GM12878 (cell line): Measurements from ENCODE around the gene CTXND1. TPM values are rescaled to one million over a fixed set of nuclear protein-coding genes. Genes with fewer than 3 reads are reported as not detected.

ENCODE experiments used
- ATAC-seq: fragments of 200-7000 bp; cut with Tn5 transposase; 3 replicates; pipeline ENCODE4 v1.9.1; 2020; ENCODE audit warnings: mild to moderate bottlenecking, moderate library complexity
- BruUV-seq: library from RNA; stranded (reverse); fragments of 400-500 nt; replicated peaks from 2 replicates; lab custom pipeline; 2021; lab: Mats Ljungman, UMichigan
- CTCF ChIA-PET: fragments of 300-600 bp; sonication (Branson Sonifier 250); formaldehyde crosslinking; extraction: SDS; loops from one replicate; lab custom pipeline; 2021; ENCODE audit warnings: inconsistent platforms; lab: Yijun Ruan, JAX
- POLR2A ChIA-PET: fragments of 350-600 bp; formaldehyde crosslinking; extraction: SDS; loops from one replicate; lab custom pipeline; 2021; ENCODE audit warnings: inconsistent platforms; lab: Charles Lee
- RAD21 ChIA-PET: fragments of 300-600 bp; sonication (Branson Sonifier 250); formaldehyde crosslinking; loops from one replicate; lab custom pipeline; 2023; ENCODE audit warnings: antibody characterized with exemption; ENCODE audit not compliant: unreplicated experiment; lab: Charles Lee
- SMC1A ChIA-PET: fragments of 300-600 bp; sonication (Branson Sonifier 250); formaldehyde crosslinking; loops from one replicate; lab custom pipeline; 2023; ENCODE audit not compliant: unreplicated experiment, uncharacterized antibody; lab: Charles Lee
- DNase-seq: peaks from one replicate; pipeline ENCODE4 v3.0.0-alpha.2; 2011; ENCODE audit warnings: low read depth, low spot score
- FAIRE-seq: peaks from 3 replicates; lab custom pipeline; 2011; peaks lifted over from hg19 to GRCh38; lab: Jason Lieb, UNC
- H2AFZ ChIP-seq: 2 replicates; pipeline ENCODE4 v1.6.0; 2011; ENCODE audit warnings: low read depth, low read length, control low read depth; ENCODE audit not compliant: control insufficient read depth
- H3K27ac ChIP-seq: 2 replicates; pipeline ENCODE4 v1.5.1; 2011; ENCODE audit warnings: control low read depth; ENCODE audit not compliant: control insufficient read depth, insufficient read depth
- H3K27me3 ChIP-seq, 2 experiments: replicated peaks in 1 of 2; 2 replicates each; pipeline versions ENCODE4 v1.6.0 to v1.6.1; 2011; ENCODE audit warnings: low read length in 1 of 2; ENCODE audit not compliant: control insufficient read depth in 2 of 2, insufficient read depth in 2 of 2
- H3K36me3 ChIP-seq, 2 experiments: 2 replicates each; pipeline ENCODE4 v1.5.1; 2011; ENCODE audit warnings: low read length in 1 of 2; ENCODE audit not compliant: control insufficient read depth in 2 of 2, insufficient read depth in 2 of 2
- H3K4me1 ChIP-seq: 2 replicates; pipeline ENCODE4 v1.6.1; 2011; ENCODE audit warnings: mild to moderate bottlenecking, low read length, moderate library complexity, mixed read lengths; ENCODE audit not compliant: control insufficient read depth, insufficient read depth
- H3K4me2 ChIP-seq: 2 replicates; pipeline ENCODE4 v1.6.0; 2011; ENCODE audit warnings: control low read depth; ENCODE audit not compliant: control insufficient read depth, insufficient read depth
- H3K4me3 ChIP-seq: fragments of 200-600 bp; sonication (generic); 2 replicates; pipeline ENCODE4 v1.5.1; 2016
- H3K79me2 ChIP-seq: 2 replicates; pipeline ENCODE4 v1.6.0; 2011; ENCODE audit warnings: low read length; ENCODE audit not compliant: control insufficient read depth, insufficient read depth
- H3K9ac ChIP-seq: 2 replicates; pipeline ENCODE4 v1.8.0; 2011; ENCODE audit warnings: low read length, control low read depth, mixed read lengths; ENCODE audit not compliant: control insufficient read depth, insufficient read depth
- H3K9me3 ChIP-seq: replicated peaks from 3 replicates; pipeline ENCODE4 v1.5.1; 2011; ENCODE audit warnings: mild to moderate bottlenecking, low read length; ENCODE audit not compliant: control insufficient read depth, insufficient read depth
- H4K20me1 ChIP-seq: 2 replicates; pipeline ENCODE4 v1.6.0; 2011; ENCODE audit not compliant: control insufficient read depth, insufficient read depth
- BHLHE40 ChIP-seq, 2 experiments: fragments of 450-650 bp in 1 of 2; IDR thresholded peaks; 2 replicates each; pipeline ENCODE4 v1.6.1; 2011 to 2017; ENCODE audit warnings: low read depth in 2 of 2, borderline replicate concordance in 1 of 2, improper control_type of control experiment in 1 of 2, low read length in 1 of 2, mild to moderate bottlenecking in 1 of 2
- EZH2 ChIP-seq: IDR thresholded peaks from 2 replicates; pipeline ENCODE4 v1.6.1; 2012; ENCODE audit warnings: low read depth, mild to moderate bottlenecking, control low read depth, inconsistent platforms, low read length, borderline replicate concordance; ENCODE audit not compliant: control insufficient read depth
- HDAC6 ChIP-seq: fragments of 200-600 bp; sonication (generic); IDR thresholded peaks from one replicate; pipeline ENCODE4 v1.8.0; 2017; ENCODE audit warnings: antibody characterized with exemption; ENCODE audit not compliant: unreplicated experiment
- KDM1A ChIP-seq: fragments of 200-600 bp; sonication (generic); IDR thresholded peaks from 2 replicates; pipeline ENCODE4 v1.6.1; 2016; ENCODE audit warnings: borderline replicate concordance
- MYB ChIP-seq: fragments of 150-350 bp; IDR thresholded peaks from 2 replicates; pipeline ENCODE4 v1.6.1; 2014; ENCODE audit warnings: mild to moderate bottlenecking, low read depth, low read length, borderline replicate concordance
- SIX5 ChIP-seq: IDR thresholded peaks from 2 replicates; pipeline ENCODE4 v1.6.1; 2011; ENCODE audit warnings: mild to moderate bottlenecking, low read depth, low read length, moderate library complexity; ENCODE audit not compliant: severe bottlenecking
- SMARCA5 ChIP-seq: fragments of 450-650 bp; IDR thresholded peaks from 2 replicates; pipeline ENCODE4 v1.6.1; 2017; ENCODE audit warnings: mild to moderate bottlenecking
- SREBF2 ChIP-seq: IDR thresholded peaks from 2 replicates; pipeline ENCODE4 v1.6.1; 2012; ENCODE audit warnings: mild to moderate bottlenecking, low read length
- ZNF274 ChIP-seq: IDR thresholded peaks from one replicate; pipeline ENCODE4 v1.8.0; 2011; ENCODE audit not compliant: insufficient read length, insufficient read depth
- ZNF622 ChIP-seq: fragments of 450-650 bp; IDR thresholded peaks from 2 replicates; pipeline ENCODE4 v1.6.1; 2017; ENCODE audit warnings: mild to moderate bottlenecking, inconsistent platforms
- WGBS: methylation state at CpG from one replicate; pipeline ENCODE4 v1.1.6; 2016; ENCODE audit warnings: low lambda C conversion rate; ENCODE audit not compliant: insufficient replicate concordance, insufficient coverage; ENCODE audit errors: missing lambda C conversion rate; 5-methylcytosine and 5-hydroxymethylcytosine counted together
- in situ Hi-C: fragments of 300-500 bp; cut with MboI; formaldehyde crosslinking; loops from 9 replicates; pipeline ENCODE4 v1.14.3; 2018; ENCODE audit warnings: mixed read lengths
- intact Hi-C: fragments of 100-400 bp; cut with micrococcal nuclease; formaldehyde crosslinking; loops from one replicate; pipeline ENCODE4 v1.14.2; 2022; ENCODE audit not compliant: unreplicated experiment
- polyA plus RNA-seq, 11 experiments: library from polyadenylated mRNA; depleted of rRNA in 4 of 11; unstranded in 6 of 11; stranded (reverse) in 5 of 11; fragments of >200 nt; fragmentation: Nextera tagmentation in 4 of 11; fragmentation: Illumina TruSeq in 1 of 11; extraction: Ambion mirVana in 4 of 11; extraction: Trizol in 1 of 11; gene quantifications; 1 replicate in 1 of 11; 2 replicates in 10 of 11; pipeline versions ENCODE4 v1.2.1 to v1.2.3, GENCODE V29; 2011 to 2016; ENCODE audit warnings: inconsistent platforms in 2 of 11, missing spikeins in 2 of 11, low read depth in 1 of 11
- total RNA-seq, 4 experiments: library from RNA; depleted of rRNA in 3 of 4; stranded (reverse); fragments of >200 nt in 3 of 4; fragmentation: Illumina TruSeq in 1 of 4; extraction: Trizol in 1 of 4; gene quantifications; 2 replicates each; pipeline versions ENCODE4 v1.2.1 to v1.2.3, GENCODE V29; 2013 to 2021
- TF ChIP-seq, protein P1 (sequence below): fragments of 450-650 bp; IDR thresholded peaks from 2 replicates; pipeline ENCODE4 v1.6.1; 2017; ENCODE audit warnings: mild to moderate bottlenecking, low read depth, inconsistent platforms; ENCODE audit not compliant: poor library complexity, severe bottlenecking
- TF ChIP-seq, protein P2 (sequence below): fragments of 450-650 bp; formaldehyde crosslinking; IDR thresholded peaks from 2 replicates; pipeline ENCODE4 v1.5.0; 2022; ENCODE audit warnings: mild to moderate bottlenecking, missing genetic modification characterization
- TF ChIP-seq, protein P3 (sequence below), 3 experiments: IDR thresholded peaks in 2 of 3; conservative IDR thresholded peaks in 1 of 3; 2 replicates each; pipeline ENCODE4 v1.5.1; 2011; ENCODE audit warnings: low read depth in 3 of 3, low read length in 3 of 3, mild to moderate bottlenecking in 3 of 3, control low read depth in 2 of 3, moderate library complexity in 2 of 3, inconsistent platforms in 1 of 3, mixed read lengths in 1 of 3; ENCODE audit not compliant: control insufficient read depth in 2 of 3, insufficient read depth in 1 of 3; ENCODE audit errors: extremely low read depth in 1 of 3

Gene CTXND1
- total and polyA plus RNA-seq, 10 of the 15 experiments (the other 5 are each of a cell fraction or from before 2014, with no cell fraction given), result under 0.01 to 0.03 (median 0.02) TPM; not detected in 7

DNA sequence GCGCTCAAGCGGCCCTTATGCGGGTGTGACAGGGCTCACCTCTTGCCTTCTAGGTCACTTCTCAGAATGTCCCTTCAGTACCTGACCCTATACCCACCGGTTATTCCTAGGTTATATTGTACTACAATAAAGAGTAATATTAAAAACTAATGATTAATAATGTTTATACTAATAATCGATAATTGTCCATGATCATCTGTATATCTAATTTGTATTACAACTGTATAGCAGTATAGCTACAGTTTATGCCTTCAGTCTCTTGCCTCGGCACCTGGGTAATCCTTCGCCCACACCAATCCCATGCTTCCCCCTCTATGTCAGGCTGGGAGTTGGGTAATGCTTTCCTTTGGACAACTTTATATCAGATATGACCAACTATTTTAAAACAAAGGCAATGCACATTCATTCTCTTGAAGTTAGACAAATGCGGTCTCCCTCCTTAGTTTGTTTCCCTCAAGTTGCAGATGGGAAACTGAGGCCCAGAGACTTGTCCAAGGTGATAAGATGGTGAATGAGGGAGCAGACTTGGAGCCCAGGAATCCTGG lies 95.8 kb downstream of the CTXND1 start:
- ChIA-PET CTCF (interaction anchor here (1.2 to 2.4 kb wide), 3 partner anchors 13 to 303 kb away, joined by 3 to 6 read pairs (median 3); no protein-coding TSS in a partner anchor), POLR2A (no interaction called here), RAD21 (no interaction called here), SMC1A (interaction anchor here (1.3 to 2.0 kb wide), 3 partner anchors 25 to 150 kb away, joined by 3 to 8 read pairs (median 4); no protein-coding TSS in a partner anchor)
- H3K9me3 ChIP-seq, result no peaks in the 10 kb centered on the region
- H3K4me3 ChIP-seq, result no peak overlapping the region
- H3K36me3 ChIP-seq, result peaks cover 0 to 2% of the 10 kb centered on the region in 2 experiments; a peak in 2 of 4 replicates
- H3K27ac ChIP-seq, result no peak overlapping the region
- peaks cover 28% of the 10 kb centered on the region for H3K4me1 ChIP-seq
- H3K79me2 ChIP-seq, result peaks cover 4% of the 10 kb centered on the region
- no peaks in the 10 kb centered on the region for H3K27me3 ChIP-seq
- 87% methylated on average over 8 of the region's 8 CpGs for WGBS
- no peak overlapping the region for H3K4me2 ChIP-seq
- in situ Hi-C loops (no loop called here), intact Hi-C loops (no loop called here)
- no TSS peak for BruUV-seq
- H2AFZ ChIP-seq, result no peak overlapping the region
- no peaks in the 10 kb centered on the region for H4K20me1 ChIP-seq
- no peak for ATAC-seq
- no peak for TF ChIP-seq KDM1A
- TF ChIP-seq MYB, result no peak
- TF ChIP-seq, protein P1, sequence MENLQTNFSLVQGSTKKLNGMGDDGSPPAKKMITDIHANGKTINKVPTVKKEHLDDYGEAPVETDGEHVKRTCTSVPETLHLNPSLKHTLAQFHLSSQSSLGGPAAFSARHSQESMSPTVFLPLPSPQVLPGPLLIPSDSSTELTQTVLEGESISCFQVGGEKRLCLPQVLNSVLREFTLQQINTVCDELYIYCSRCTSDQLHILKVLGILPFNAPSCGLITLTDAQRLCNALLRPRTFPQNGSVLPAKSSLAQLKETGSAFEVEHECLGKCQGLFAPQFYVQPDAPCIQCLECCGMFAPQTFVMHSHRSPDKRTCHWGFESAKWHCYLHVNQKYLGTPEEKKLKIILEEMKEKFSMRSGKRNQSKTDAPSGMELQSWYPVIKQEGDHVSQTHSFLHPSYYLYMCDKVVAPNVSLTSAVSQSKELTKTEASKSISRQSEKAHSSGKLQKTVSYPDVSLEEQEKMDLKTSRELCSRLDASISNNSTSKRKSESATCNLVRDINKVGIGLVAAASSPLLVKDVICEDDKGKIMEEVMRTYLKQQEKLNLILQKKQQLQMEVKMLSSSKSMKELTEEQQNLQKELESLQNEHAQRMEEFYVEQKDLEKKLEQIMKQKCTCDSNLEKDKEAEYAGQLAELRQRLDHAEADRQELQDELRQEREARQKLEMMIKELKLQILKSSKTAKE, result no peak
- TF ChIP-seq SIX5, result no peak
- no peak for TF ChIP-seq SREBF2
- TF ChIP-seq HDAC6, result no peak
- TF ChIP-seq, protein P2, sequence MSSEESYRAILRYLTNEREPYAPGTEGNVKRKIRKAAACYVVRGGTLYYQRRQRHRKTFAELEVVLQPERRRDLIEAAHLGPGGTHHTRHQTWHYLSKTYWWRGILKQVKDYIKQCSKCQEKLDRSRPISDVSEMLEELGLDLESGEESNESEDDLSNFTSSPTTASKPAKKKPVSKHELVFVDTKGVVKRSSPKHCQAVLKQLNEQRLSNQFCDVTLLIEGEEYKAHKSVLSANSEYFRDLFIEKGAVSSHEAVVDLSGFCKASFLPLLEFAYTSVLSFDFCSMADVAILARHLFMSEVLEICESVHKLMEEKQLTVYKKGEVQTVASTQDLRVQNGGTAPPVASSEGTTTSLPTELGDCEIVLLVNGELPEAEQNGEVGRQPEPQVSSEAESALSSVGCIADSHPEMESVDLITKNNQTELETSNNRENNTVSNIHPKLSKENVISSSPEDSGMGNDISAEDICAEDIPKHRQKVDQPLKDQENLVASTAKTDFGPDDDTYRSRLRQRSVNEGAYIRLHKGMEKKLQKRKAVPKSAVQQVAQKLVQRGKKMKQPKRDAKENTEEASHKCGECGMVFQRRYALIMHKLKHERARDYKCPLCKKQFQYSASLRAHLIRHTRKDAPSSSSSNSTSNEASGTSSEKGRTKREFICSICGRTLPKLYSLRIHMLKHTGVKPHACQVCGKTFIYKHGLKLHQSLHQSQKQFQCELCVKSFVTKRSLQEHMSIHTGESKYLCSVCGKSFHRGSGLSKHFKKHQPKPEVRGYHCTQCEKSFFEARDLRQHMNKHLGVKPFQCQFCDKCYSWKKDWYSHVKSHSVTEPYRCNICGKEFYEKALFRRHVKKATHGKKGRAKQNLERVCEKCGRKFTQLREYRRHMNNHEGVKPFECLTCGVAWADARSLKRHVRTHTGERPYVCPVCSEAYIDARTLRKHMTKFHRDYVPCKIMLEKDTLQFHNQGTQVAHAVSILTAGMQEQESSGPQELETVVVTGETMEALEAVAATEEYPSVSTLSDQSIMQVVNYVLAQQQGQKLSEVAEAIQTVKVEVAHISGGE (CRISPR knock-in tag), result no peak
- TF ChIP-seq SMARCA5, result no peak
- no peak for TF ChIP-seq EZH2
- no peak for TF ChIP-seq BHLHE40 (IDR thresholded peaks at IDR 0.05; ENCODE audit: borderline replicate concordance in 1 of 2, low read depth in 2 of 2, low read length in 1 of 2)
- TF ChIP-seq ZNF274, result no peak
- TF ChIP-seq, protein P3, sequence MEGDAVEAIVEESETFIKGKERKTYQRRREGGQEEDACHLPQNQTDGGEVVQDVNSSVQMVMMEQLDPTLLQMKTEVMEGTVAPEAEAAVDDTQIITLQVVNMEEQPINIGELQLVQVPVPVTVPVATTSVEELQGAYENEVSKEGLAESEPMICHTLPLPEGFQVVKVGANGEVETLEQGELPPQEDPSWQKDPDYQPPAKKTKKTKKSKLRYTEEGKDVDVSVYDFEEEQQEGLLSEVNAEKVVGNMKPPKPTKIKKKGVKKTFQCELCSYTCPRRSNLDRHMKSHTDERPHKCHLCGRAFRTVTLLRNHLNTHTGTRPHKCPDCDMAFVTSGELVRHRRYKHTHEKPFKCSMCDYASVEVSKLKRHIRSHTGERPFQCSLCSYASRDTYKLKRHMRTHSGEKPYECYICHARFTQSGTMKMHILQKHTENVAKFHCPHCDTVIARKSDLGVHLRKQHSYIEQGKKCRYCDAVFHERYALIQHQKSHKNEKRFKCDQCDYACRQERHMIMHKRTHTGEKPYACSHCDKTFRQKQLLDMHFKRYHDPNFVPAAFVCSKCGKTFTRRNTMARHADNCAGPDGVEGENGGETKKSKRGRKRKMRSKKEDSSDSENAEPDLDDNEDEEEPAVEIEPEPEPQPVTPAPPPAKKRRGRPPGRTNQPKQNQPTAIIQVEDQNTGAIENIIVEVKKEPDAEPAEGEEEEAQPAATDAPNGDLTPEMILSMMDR (IDR thresholded peaks at IDR 0.05 in 2 of 3, conservative IDR thresholded peaks at IDR 0.05 in 1 of 3; ENCODE audit: control insufficient read depth in 2 of 3, extremely low read depth in 1 of 3, insufficient read depth in 1 of 3, low read depth in 3 of 3, low read length in 3 of 3), result no peak
- no peak for TF ChIP-seq ZNF622
- DNase-seq, result no peak
- no peak for FAIRE-seq
- no peak overlapping the region for H3K9ac ChIP-seq
